GM12878 (cell line): ENCODE data around the gene MAP2K1. TPM values are rescaled to one million over a fixed set of nuclear protein-coding genes. Genes with fewer than 3 reads are reported as not detected.
A peak's percentile ranks its signal among the peaks of the same experiment; 100 is the strongest.

Source experiments
- BACH1 ChIP-seq: fragments of 450-650 bp; IDR thresholded peaks from 2 replicates; pipeline ENCODE4 v1.6.1; 2017; ENCODE audit warnings: mild to moderate bottlenecking, borderline replicate concordance
- CHD2 ChIP-seq: IDR thresholded peaks from 2 replicates; pipeline ENCODE4 v1.6.1; 2011; ENCODE audit warnings: low read depth, low read length, improper control_type of control experiment, borderline replicate concordance
- CREB1 ChIP-seq: IDR thresholded peaks from 2 replicates; pipeline ENCODE4 v1.6.1; 2012; ENCODE audit warnings: low read depth, mild to moderate bottlenecking, inconsistent platforms
- CTCF ChIP-seq, 3 experiments: IDR thresholded peaks in 2 of 3; conservative IDR thresholded peaks in 1 of 3; 2 replicates each; pipeline ENCODE4 v1.5.1; 2011; ENCODE audit warnings: low read depth in 3 of 3, low read length in 3 of 3, mild to moderate bottlenecking in 3 of 3, control low read depth in 2 of 3, moderate library complexity in 2 of 3, inconsistent platforms in 1 of 3, mixed read lengths in 1 of 3; ENCODE audit not compliant: control insufficient read depth in 2 of 3, insufficient read depth in 1 of 3; ENCODE audit errors: extremely low read depth in 1 of 3
- DPF2 ChIP-seq: fragments of 450-650 bp; IDR thresholded peaks from 2 replicates; pipeline ENCODE4 v1.6.1; 2017; ENCODE audit warnings: mild to moderate bottlenecking
- ELK1 ChIP-seq: IDR thresholded peaks from 2 replicates; pipeline ENCODE4 v1.6.1; 2012; ENCODE audit warnings: low read depth, low read length, improper control_type of control experiment
- ESRRA ChIP-seq: IDR thresholded peaks from 2 replicates; pipeline ENCODE4 v1.6.1; 2012; ENCODE audit warnings: mild to moderate bottlenecking, low read length, improper control_type of control experiment
- KAT2A ChIP-seq: conservative IDR thresholded peaks from 2 replicates; pipeline ENCODE4 v1.6.1; 2011; ENCODE audit warnings: low read depth, low read length; ENCODE audit not compliant: control insufficient read depth
- MXI1 ChIP-seq: fragments of 150-350 bp; IDR thresholded peaks from 2 replicates; pipeline ENCODE4 v1.6.1; 2011; ENCODE audit warnings: low read depth, mild to moderate bottlenecking, inconsistent platforms, low read length, improper control_type of control experiment
- MYB ChIP-seq: fragments of 150-350 bp; IDR thresholded peaks from 2 replicates; pipeline ENCODE4 v1.6.1; 2014; ENCODE audit warnings: mild to moderate bottlenecking, low read depth, low read length, borderline replicate concordance
- NBN ChIP-seq: fragments of 450-650 bp; IDR thresholded peaks from 2 replicates; pipeline ENCODE4 v1.6.1; 2016
- POU2F2 ChIP-seq: IDR thresholded peaks from 3 replicates; pipeline ENCODE4 v1.6.1; 2011; ENCODE audit warnings: low read depth, mild to moderate bottlenecking, low read length, borderline replicate concordance
- RAD51 ChIP-seq: fragments of 450-650 bp; IDR thresholded peaks from 2 replicates; pipeline ENCODE4 v1.6.1; 2016; ENCODE audit warnings: moderate library complexity, mild to moderate bottlenecking, inconsistent platforms
- RBBP5 ChIP-seq: fragments of 200-600 bp; sonication (generic); conservative IDR thresholded peaks from 2 replicates; pipeline ENCODE4 v1.6.1; 2016
- RFX5 ChIP-seq: IDR thresholded peaks from 2 replicates; pipeline ENCODE4 v1.6.1; 2011; ENCODE audit warnings: low read depth, low read length, improper control_type of control experiment
- RUNX3 ChIP-seq: IDR thresholded peaks from 2 replicates; pipeline ENCODE4 v1.6.1; 2012; ENCODE audit warnings: low read length, inconsistent platforms
- TAF1 ChIP-seq: IDR thresholded peaks from 2 replicates; pipeline ENCODE4 v1.6.1; 2011; ENCODE audit warnings: mild to moderate bottlenecking, low read depth, low read length, borderline replicate concordance
- YY1 ChIP-seq: IDR thresholded peaks from 2 replicates; pipeline ENCODE4 v1.6.1; 2011; ENCODE audit warnings: low read depth, mild to moderate bottlenecking, low read length
- ZNF207 ChIP-seq: fragments of 450-650 bp; IDR thresholded peaks from 2 replicates; pipeline ENCODE4 v1.6.1; 2014; ENCODE audit warnings: antibody characterized with exemption, mild to moderate bottlenecking, borderline replicate concordance
- ZNF24 ChIP-seq: fragments of 450-650 bp; IDR thresholded peaks from 2 replicates; pipeline ENCODE4 v1.6.1; 2017; ENCODE audit warnings: antibody characterized with exemption, mild to moderate bottlenecking
- ZNF274 ChIP-seq: IDR thresholded peaks from one replicate; pipeline ENCODE4 v1.8.0; 2011; ENCODE audit not compliant: insufficient read length, insufficient read depth
- ZSCAN29 ChIP-seq: fragments of 450-650 bp; IDR thresholded peaks from 2 replicates; pipeline ENCODE4 v1.6.1; 2017; ENCODE audit warnings: mild to moderate bottlenecking, moderate library complexity
- polyA plus RNA-seq, 11 experiments: library from polyadenylated mRNA; depleted of rRNA in 4 of 11; unstranded in 6 of 11; stranded (reverse) in 5 of 11; fragments of >200 nt; fragmentation: Nextera tagmentation in 4 of 11; fragmentation: Illumina TruSeq in 1 of 11; extraction: Ambion mirVana in 4 of 11; extraction: Trizol in 1 of 11; gene quantifications; 1 replicate in 1 of 11; 2 replicates in 10 of 11; pipeline versions ENCODE4 v1.2.1 to v1.2.3, GENCODE V29; 2011 to 2016; ENCODE audit warnings: inconsistent platforms in 2 of 11, missing spikeins in 2 of 11, low read depth in 1 of 11
- total RNA-seq, 4 experiments: library from RNA; depleted of rRNA in 3 of 4; stranded (reverse); fragments of >200 nt in 3 of 4; fragmentation: Illumina TruSeq in 1 of 4; extraction: Trizol in 1 of 4; gene quantifications; 2 replicates each; pipeline versions ENCODE4 v1.2.1 to v1.2.3, GENCODE V29; 2013 to 2021
- TF ChIP-seq, protein P1 (sequence below): fragments of 450-650 bp; IDR thresholded peaks from 2 replicates; pipeline ENCODE4 v1.6.1; 2014; ENCODE audit warnings: mild to moderate bottlenecking
- TF ChIP-seq, protein P2 (sequence below): IDR thresholded peaks from 2 replicates; pipeline ENCODE4 v1.6.1; 2011; ENCODE audit warnings: mild to moderate bottlenecking, low read depth, low read length, moderate library complexity; ENCODE audit not compliant: insufficient replicate concordance
- TF ChIP-seq, protein P3 (sequence below): IDR thresholded peaks from 2 replicates; pipeline ENCODE4 v1.6.1; 2011; ENCODE audit warnings: borderline replicate concordance, low read depth, mild to moderate bottlenecking, moderate library complexity, low read length; ENCODE audit not compliant: insufficient read depth, poor library complexity, severe bottlenecking

MAP2K1 gene
- total and polyA plus RNA-seq, 10 of the 15 experiments (the other 5 are each of a cell fraction or from before 2014, with no cell fraction given) = 11.2 to 112 (median 56.6) TPM

- no peak for TF ChIP-seq KAT2A
- TF ChIP-seq MXI1 = no peak
- TF ChIP-seq YY1 = peak; percentile 47; the same call in 1 of the 2 replicates
- no peak for TF ChIP-seq ELK1
- TF ChIP-seq RUNX3 = peak; percentile 90
- TF ChIP-seq TAF1 = no peak
- TF ChIP-seq, protein P1, sequence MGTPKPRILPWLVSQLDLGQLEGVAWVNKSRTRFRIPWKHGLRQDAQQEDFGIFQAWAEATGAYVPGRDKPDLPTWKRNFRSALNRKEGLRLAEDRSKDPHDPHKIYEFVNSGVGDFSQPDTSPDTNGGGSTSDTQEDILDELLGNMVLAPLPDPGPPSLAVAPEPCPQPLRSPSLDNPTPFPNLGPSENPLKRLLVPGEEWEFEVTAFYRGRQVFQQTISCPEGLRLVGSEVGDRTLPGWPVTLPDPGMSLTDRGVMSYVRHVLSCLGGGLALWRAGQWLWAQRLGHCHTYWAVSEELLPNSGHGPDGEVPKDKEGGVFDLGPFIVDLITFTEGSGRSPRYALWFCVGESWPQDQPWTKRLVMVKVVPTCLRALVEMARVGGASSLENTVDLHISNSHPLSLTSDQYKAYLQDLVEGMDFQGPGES = no peak
- 0 out of 2 replicates have a peak, but pooled peaks have one; percentile 40 for TF ChIP-seq ZNF24
- TF ChIP-seq, protein P2, sequence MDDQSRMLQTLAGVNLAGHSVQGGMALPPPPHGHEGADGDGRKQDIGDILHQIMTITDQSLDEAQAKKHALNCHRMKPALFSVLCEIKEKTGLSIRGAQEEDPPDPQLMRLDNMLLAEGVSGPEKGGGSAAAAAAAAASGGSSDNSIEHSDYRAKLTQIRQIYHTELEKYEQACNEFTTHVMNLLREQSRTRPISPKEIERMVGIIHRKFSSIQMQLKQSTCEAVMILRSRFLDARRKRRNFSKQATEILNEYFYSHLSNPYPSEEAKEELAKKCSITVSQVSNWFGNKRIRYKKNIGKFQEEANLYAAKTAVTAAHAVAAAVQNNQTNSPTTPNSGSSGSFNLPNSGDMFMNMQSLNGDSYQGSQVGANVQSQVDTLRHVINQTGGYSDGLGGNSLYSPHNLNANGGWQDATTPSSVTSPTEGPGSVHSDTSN = no peak
- peak; percentile 41; the same call in 1 of the 3 replicates for TF ChIP-seq POU2F2
- no peak for TF ChIP-seq RBBP5
- no peak for TF ChIP-seq NBN
- TF ChIP-seq RAD51 = peak; percentile 25; the same call in 1 of the 2 replicates
- TF ChIP-seq CTCF (IDR thresholded peaks at IDR 0.05 in 2 of 3, conservative IDR thresholded peaks at IDR 0.05 in 1 of 3; ENCODE audit: control insufficient read depth in 2 of 3, extremely low read depth in 1 of 3, insufficient read depth in 1 of 3, low read depth in 3 of 3, low read length in 3 of 3) = peak; percentile 18 to 36 (median 30); a peak in 4 of 6 replicates
- TF ChIP-seq, protein P3, sequence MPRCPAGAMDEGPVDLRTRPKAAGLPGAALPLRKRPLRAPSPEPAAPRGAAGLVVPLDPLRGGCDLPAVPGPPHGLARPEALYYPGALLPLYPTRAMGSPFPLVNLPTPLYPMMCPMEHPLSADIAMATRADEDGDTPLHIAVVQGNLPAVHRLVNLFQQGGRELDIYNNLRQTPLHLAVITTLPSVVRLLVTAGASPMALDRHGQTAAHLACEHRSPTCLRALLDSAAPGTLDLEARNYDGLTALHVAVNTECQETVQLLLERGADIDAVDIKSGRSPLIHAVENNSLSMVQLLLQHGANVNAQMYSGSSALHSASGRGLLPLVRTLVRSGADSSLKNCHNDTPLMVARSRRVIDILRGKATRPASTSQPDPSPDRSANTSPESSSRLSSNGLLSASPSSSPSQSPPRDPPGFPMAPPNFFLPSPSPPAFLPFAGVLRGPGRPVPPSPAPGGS = no peak
- TF ChIP-seq ZSCAN29 = no peak
- no peak; the same call in none of the 2 replicates for TF ChIP-seq DPF2
- no peak for TF ChIP-seq BACH1
- TF ChIP-seq CHD2 = no peak
- TF ChIP-seq ZNF207 = no peak
- TF ChIP-seq ZNF274 = no peak
- TF ChIP-seq CREB1 = no peak
- TF ChIP-seq ESRRA = no peak
- TF ChIP-seq RFX5 = no peak
- TF ChIP-seq MYB = no peak
Measured at GRCh38 chr15:66401130-66402021, 14.7 kb downstream of the MAP2K1 start (continued).
